Activated CD4-positive, CD25-positive, alpha-beta regulatory T cell treated with anti-CD3 and anti-CD28 coated beads, Interleukin-2, amount 50 U/mL, for 72 hours (primary cell): ENCODE measurements around the gene SST.
"Not testable (repeated sequence)": the region's sequence is repeated elsewhere in the genome, so short reads cannot be mapped to it uniquely, and the experiment has no call there.

Source experiments
- DNase-seq: peaks from one replicate; pipeline ENCODE4 v3.0.0; 2021

The SST gene

GRCh38 chr3:187681756-187682155, 11.6 kb upstream of the SST start:
- DNase-seq, result not testable (repeated sequence)

- peak; percentile 74 for DNase-seq
Observed at GRCh38 chr3:187679638-187680396, 9.6 kb upstream of the SST start.

- no peak for DNase-seq
Observed at GRCh38 chr3:187678726-187679268, 8.6 kb upstream of the SST start.

- no peak for DNase-seq
Observed at GRCh38 chr3:187677604-187678003, 7.4 kb upstream of the SST start.

GRCh38 chr3:187673012-187673411, 2.8 kb upstream of the SST start:
- DNase-seq, result no peak

GRCh38 chr3:187667526-187667925, 2.7 kb downstream of the SST start:
- no peak for DNase-seq

GRCh38 chr3:187665764-187666402, 4.3 kb downstream of the SST start:
- DNase-seq, result no peak

GRCh38 chr3:187665010-187665409, 5.2 kb downstream of the SST start:
- DNase-seq, result no peak

- DNase-seq, result no peak
Observed at GRCh38 chr3:187662848-187663409, 7.3 kb downstream of the SST start.

- DNase-seq, result no peak
Observed at GRCh38 chr3:187661267-187661666, 8.9 kb downstream of the SST start.

- DNase-seq, result no peak
Observed at GRCh38 chr3:187651282-187651681, 18.9 kb downstream of the SST start.

- DNase-seq, result no peak
Observed at GRCh38 chr3:187648177-187648576, 22.0 kb downstream of the SST start.

GRCh38 chr3:187646906-187647660, 23.1 kb downstream of the SST start:
- DNase-seq, result no peak

GRCh38 chr3:187645379-187645778, 24.8 kb downstream of the SST start:
- not testable (repeated sequence) for DNase-seq

- DNase-seq, result no peak
Observed at GRCh38 chr3:187642861-187643260, 27.3 kb downstream of the SST start.

- DNase-seq, result no peak
Observed at GRCh38 chr3:187641320-187642016, 28.7 kb downstream of the SST start.

GRCh38 chr3:187640569-187641059, 29.6 kb downstream of the SST start:
- DNase-seq, result no peak

GRCh38 chr3:187639927-187640568, 30.1 kb downstream of the SST start:
- DNase-seq, result no peak

- no peak for DNase-seq
Observed at GRCh38 chr3:187636528-187636927, 33.7 kb downstream of the SST start.

GRCh38 chr3:187630404-187630803, 39.8 kb downstream of the SST start:
- DNase-seq, result no peak

- no peak for DNase-seq
Observed at GRCh38 chr3:187629711-187630110, 40.5 kb downstream of the SST start.

- no peak for DNase-seq
Observed at GRCh38 chr3:187628169-187628568, 42.0 kb downstream of the SST start.
